ENCODE results near the gene MYBBP1A. TPM values are rescaled to one million over a fixed set of nuclear protein-coding genes. Genes with fewer than 3 reads are reported as not detected.

The MYBBP1A gene
- total and polyA plus RNA-seq, 2 of the 4 experiments (the other 2 are of a cell fraction): 22.6 to 45.9 TPM

GRCh38 chr17:4531988-4532736, 23.0 kb downstream of the MYBBP1A start:
- Histone ChIP-seq H3K4me2 (ENCODE audit: low read depth, low read length) (no peak overlapping the region), H2BK120ac (ENCODE audit: low read depth, low read length) (no peak overlapping the region), H4K5ac (ENCODE audit: low read depth, low read length) (no peak overlapping the region), H4K20me1 (ENCODE audit: insufficient read depth, low read length) (no peaks in the 10 kb centered on the region; the same call in 1 of the 2 replicates), H3K14ac (replicated peaks; ENCODE audit: low read depth, low read length) (no peak overlapping the region), H3K79me1 (ENCODE audit: low read depth in 1 of 2, low read length in 2 of 2) (no peaks in the 10 kb centered on the region), H3K9me1 (ENCODE audit: insufficient read depth, low read length) (no peaks in the 10 kb centered on the region), H4K8ac (ENCODE audit: low read depth in 2 of 2, low read length in 2 of 2) (no peak overlapping the region), H3K27ac (ENCODE audit: insufficient read depth, low read length) (no peak overlapping the region), H2AK9ac (replicated peaks; ENCODE audit: low read depth, low read length, poor library complexity) (no peak overlapping the region), H2BK15ac (ENCODE audit: low read depth, low read length) (no peak overlapping the region), H3K9ac (ENCODE audit: low read depth, low read length) (no peak overlapping the region), H3K4ac (ENCODE audit: low read depth, low read length) (no peak overlapping the region), H3K36me3 (ENCODE audit: control insufficient read depth, insufficient read depth, low read length) (no peaks in the 10 kb centered on the region), H2BK5ac (ENCODE audit: low read depth, low read length, poor library complexity, severe bottlenecking) (no peak overlapping the region), H3K9me3 (ENCODE audit: control insufficient read depth, insufficient read depth, low read length) (no peaks in the 10 kb centered on the region), H2BK20ac (ENCODE audit: low read depth, low read length) (no peak overlapping the region), H2AK5ac (ENCODE audit: low read depth, low read length) (no peak overlapping the region), H3K18ac (ENCODE audit: low read depth, low read length) (no peak overlapping the region), H3K56ac (ENCODE audit: extremely low read depth, insufficient read depth, low read length) (no peak overlapping the region), H2AFZ (replicated peaks; ENCODE audit: low read length, poor library complexity) (no peak overlapping the region), H3K4me1 (ENCODE audit: control insufficient read depth, insufficient read depth, low read length) (peaks cover 3% of the 10 kb centered on the region; the same call in 1 of the 2 replicates), H4K91ac (ENCODE audit: insufficient read depth, low read depth, low read length) (no peak overlapping the region), H3K27me3 (ENCODE audit: control insufficient read depth, insufficient read depth, low read length) (peaks cover 18% of the 10 kb centered on the region), H3K23ac (ENCODE audit: low read depth, low read length) (no peak overlapping the region), H3K4me3 (ENCODE audit: insufficient read depth, low read depth, low read length) (no peak overlapping the region)
- intact Hi-C loops (cut with micrococcal nuclease): no loop called here
- dilution Hi-C loops (cut with HindIII; ENCODE audit: low sequenced_read_pairs, unreplicated experiment): no loop called here
- no TSS peak for BruUV-seq (replicated peaks)
- 95% methylated on average over 8 of the region's 17 CpGs; no CpG with 5 or more reads in 1 of the 2 experiments for WGBS, 2 experiments (ENCODE audit: extremely low coverage in 2 of 2, insufficient read length in 1 of 2)
- no peak for ATAC-seq (ENCODE audit: low read depth)
- in situ Hi-C loops (cut with MboI; ENCODE audit: low sequenced_read_pairs): no loop called here
- ChIA-PET POLR2A (ENCODE audit: unreplicated experiment) (no interaction called here), CTCF (no interaction called here)
- TF ChIP-seq MAZ (IDR thresholded peaks at IDR 0.05; ENCODE audit: borderline replicate concordance, low read depth, low read length) (no peak), POLR2A (IDR thresholded peaks at IDR 0.05; ENCODE audit: low read depth, low read length) (no peak), FOS (IDR thresholded peaks at IDR 0.05; ENCODE audit: low read depth, low read length) (no peak), CTCF (conservative IDR thresholded peaks at IDR 0.05; ENCODE audit: low read depth, low read length) (no peak), BHLHE40 (IDR thresholded peaks at IDR 0.05; ENCODE audit: low read depth, low read length) (no peak), SMC3 (IDR thresholded peaks at IDR 0.05; ENCODE audit: low read depth, low read length) (no peak), ELK1 (IDR thresholded peaks at IDR 0.05; ENCODE audit: borderline replicate concordance, low read depth, low read length) (no peak), RCOR1 (IDR thresholded peaks at IDR 0.05; ENCODE audit: insufficient replicate concordance, low read length) (no peak), MAFK (IDR thresholded peaks at IDR 0.05; ENCODE audit: low read depth, low read length) (no peak), MXI1 (IDR thresholded peaks at IDR 0.05; ENCODE audit: borderline replicate concordance, low read depth, low read length) (no peak), CEBPB (IDR thresholded peaks at IDR 0.05; ENCODE audit: low read depth, low read length) (no peak)
- TF ChIP-seq, protein P1, sequence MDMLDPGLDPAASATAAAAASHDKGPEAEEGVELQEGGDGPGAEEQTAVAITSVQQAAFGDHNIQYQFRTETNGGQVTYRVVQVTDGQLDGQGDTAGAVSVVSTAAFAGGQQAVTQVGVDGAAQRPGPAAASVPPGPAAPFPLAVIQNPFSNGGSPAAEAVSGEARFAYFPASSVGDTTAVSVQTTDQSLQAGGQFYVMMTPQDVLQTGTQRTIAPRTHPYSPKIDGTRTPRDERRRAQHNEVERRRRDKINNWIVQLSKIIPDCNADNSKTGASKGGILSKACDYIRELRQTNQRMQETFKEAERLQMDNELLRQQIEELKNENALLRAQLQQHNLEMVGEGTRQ (IDR thresholded peaks at IDR 0.05; ENCODE audit: low read depth, low read length): no peak
- no peak for DNase-seq
